ENCODE measurements around the gene CYB5D1. TPM values are rescaled to one million over a fixed set of nuclear protein-coding genes. Genes with fewer than 3 reads are reported as not detected.

Gene CYB5D1
- total RNA-seq, 4 donors from 2014 or later = 3.8 to 9.3 (median 7.5) TPM

DNA sequence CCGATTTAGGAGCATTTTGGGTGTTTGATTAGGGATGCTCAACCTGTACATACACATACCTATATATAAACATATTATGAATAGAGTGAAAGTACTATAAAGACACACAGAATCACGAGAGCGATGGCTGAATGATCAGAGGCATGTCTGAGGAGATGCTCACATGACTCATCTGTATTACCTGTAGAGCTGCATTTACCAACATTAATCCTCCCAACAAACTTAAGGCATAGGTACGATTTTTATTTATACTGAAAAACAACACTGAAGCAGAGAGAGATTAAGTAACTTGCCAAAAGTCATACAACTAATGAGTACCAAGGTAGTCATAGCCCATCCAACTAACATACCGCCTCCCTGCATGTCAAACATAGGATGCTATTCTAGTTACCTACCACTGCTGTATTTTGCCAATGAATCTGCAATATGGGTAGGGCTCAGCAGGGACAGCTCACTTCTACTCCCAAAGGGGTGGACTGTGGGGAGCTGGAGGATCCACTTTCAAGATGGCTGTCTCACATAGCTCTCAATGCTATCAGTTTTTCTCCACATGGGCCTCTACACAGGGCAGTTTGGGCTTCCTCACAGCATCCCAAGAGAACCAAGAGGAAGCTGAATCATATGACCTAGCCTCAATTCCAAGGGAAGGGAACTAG lies 7.3 kb downstream of the CYB5D1 start:
- DNase-seq = no peak
- Histone ChIP-seq H3K27ac (peak overlapping the region in 1 of 4 donors; percentile 11), H3K4me1 (peaks cover 4 to 41% (median 10%) of the 10 kb centered on the region in 3 donors), H3K9me3 (no peaks in the 10 kb centered on the region), H3K36me3 (peaks cover 0 to 21% (median 0%) of the 10 kb centered on the region in 3 donors), H3K27me3 (no peaks in the 10 kb centered on the region), H3K4me3 (no peak overlapping the region)
- WGBS, 2 donors = 43 to 62% methylated on average over 5 of the region's 5 CpGs
- TF ChIP-seq, protein P1, sequence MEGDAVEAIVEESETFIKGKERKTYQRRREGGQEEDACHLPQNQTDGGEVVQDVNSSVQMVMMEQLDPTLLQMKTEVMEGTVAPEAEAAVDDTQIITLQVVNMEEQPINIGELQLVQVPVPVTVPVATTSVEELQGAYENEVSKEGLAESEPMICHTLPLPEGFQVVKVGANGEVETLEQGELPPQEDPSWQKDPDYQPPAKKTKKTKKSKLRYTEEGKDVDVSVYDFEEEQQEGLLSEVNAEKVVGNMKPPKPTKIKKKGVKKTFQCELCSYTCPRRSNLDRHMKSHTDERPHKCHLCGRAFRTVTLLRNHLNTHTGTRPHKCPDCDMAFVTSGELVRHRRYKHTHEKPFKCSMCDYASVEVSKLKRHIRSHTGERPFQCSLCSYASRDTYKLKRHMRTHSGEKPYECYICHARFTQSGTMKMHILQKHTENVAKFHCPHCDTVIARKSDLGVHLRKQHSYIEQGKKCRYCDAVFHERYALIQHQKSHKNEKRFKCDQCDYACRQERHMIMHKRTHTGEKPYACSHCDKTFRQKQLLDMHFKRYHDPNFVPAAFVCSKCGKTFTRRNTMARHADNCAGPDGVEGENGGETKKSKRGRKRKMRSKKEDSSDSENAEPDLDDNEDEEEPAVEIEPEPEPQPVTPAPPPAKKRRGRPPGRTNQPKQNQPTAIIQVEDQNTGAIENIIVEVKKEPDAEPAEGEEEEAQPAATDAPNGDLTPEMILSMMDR (IDR thresholded peaks at IDR 0.05) = no peak
- no peak for TF ChIP-seq POLR2A (IDR thresholded peaks at IDR 0.05)
- intact Hi-C loops (cut with DNase I) = loop anchor here (5.0 kb wide), 1 partner anchor 127 kb away; no protein-coding TSS in a partner anchor

DNA sequence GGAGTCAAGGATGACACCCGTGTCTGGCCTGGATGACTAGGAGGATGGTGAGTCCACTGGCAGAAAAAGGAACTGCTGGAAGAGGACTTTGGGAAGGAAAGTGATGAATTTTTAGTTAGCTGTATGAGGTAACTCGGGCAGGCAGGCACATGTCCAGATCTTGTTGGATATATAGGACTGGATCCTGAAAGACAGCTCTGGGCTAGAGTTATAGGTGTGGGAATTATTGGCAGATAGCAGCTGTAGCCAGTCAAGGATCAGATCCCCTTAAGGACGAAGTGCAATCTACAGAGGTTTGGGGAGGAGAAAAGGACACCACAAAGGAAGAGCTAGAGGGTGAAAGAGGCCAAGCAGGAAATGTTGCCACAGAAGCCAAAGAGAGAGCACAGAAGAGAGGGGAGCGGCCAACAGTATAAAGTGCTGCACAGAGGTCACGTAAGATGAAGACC lies 10.1 kb downstream of the CYB5D1 start:
- peak overlapping the region; percentile 54 to 63 (median 59) for H3K27ac ChIP-seq
- H3K4me3 ChIP-seq = no peak overlapping the region
- no peaks in the 10 kb centered on the region for H3K27me3 ChIP-seq
- no peak for DNase-seq
- H3K36me3 ChIP-seq = peaks cover 0 to 2% (median 0%) of the 10 kb centered on the region in 3 donors
- WGBS, 2 donors = 23 to 37% methylated on average over 5 of the region's 5 CpGs
- no peaks in the 10 kb centered on the region for H3K9me3 ChIP-seq
- peaks cover 4 to 37% (median 10%) of the 10 kb centered on the region in 3 donors for H3K4me1 ChIP-seq
- TF ChIP-seq, protein P1 (IDR thresholded peaks at IDR 0.05) = peak in 2 of 6 experiments; percentile 28 to 41
- TF ChIP-seq POLR2A (IDR thresholded peaks at IDR 0.05) = no peak
- intact Hi-C loops (cut with DNase I) = no loop called here

DNA sequence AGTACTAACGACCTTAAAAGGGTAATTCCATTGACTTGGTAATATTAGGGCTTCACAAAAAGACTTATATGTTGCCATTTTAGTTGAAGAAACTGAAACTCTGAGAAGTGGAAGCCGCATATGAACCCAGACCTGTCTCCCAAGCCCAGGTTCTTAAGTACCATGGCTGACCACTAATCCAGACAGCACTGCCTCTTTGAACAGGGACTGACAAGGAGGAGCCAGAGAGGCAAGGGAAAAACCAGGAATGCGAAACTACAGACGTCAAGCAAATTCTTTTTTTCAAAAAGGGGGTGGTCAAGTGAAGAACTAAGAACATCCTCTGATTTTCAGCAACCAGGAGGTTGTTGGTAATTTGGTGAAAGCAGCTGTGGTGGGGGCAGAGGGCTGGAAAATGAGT lies 15.2 kb downstream of the CYB5D1 start:
- no peaks in the 10 kb centered on the region for H3K9me3 ChIP-seq
- no peak overlapping the region for H3K27ac ChIP-seq
- peaks cover 2 to 11% (median 2%) of the 10 kb centered on the region in 3 donors for H3K4me1 ChIP-seq
- WGBS, 2 donors = 58 to 60% methylated on average over 4 of the region's 4 CpGs
- H3K4me3 ChIP-seq = no peak overlapping the region
- peaks cover 0 to 17% (median 0%) of the 10 kb centered on the region in 3 donors for H3K36me3 ChIP-seq
- TF ChIP-seq POLR2A (IDR thresholded peaks at IDR 0.05) = no peak
- TF ChIP-seq, protein P1 (IDR thresholded peaks at IDR 0.05) = no peak
- intact Hi-C loops (cut with DNase I) = no loop called here
- no peaks in the 10 kb centered on the region for H3K27me3 ChIP-seq
- DNase-seq = no peak

DNA sequence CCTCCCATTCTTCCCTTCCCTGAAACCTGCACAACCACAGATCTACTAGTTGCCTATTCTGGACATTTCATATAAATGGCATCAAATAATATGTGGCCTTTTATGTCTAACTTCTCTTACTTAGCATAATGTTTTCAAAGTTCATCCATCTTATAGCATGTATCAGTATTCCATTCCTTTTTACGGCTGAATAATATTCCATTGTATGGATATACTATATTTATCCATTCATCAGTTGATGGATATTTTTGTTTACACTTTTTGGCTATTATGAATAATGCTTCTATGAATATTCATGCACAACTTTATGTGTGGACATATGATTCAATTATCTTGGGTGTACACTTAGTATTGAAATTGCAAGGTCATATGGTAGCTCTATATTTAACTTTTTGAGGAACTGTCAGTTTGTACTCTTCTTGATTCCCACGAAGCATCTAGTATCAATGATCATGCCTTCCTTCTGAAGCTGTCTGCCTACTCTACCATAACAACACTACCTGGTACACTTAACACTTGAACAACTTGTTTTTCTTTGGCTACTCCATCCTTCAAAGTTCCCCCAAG lies 18.1 kb downstream of the CYB5D1 start:
- 81 to 83% methylated on average over 2 of the region's 2 CpGs for WGBS, 2 donors
- peaks cover 0 to 43% (median 0%) of the 10 kb centered on the region in 3 donors for H3K36me3 ChIP-seq
- intact Hi-C loops (cut with DNase I) = no loop called here
- H3K4me3 ChIP-seq = no peak overlapping the region
- H3K27ac ChIP-seq = no peak overlapping the region
- peaks cover 0 to 8% (median 0%) of the 10 kb centered on the region in 3 donors for H3K4me1 ChIP-seq
- DNase-seq = no peak
- no peak for TF ChIP-seq POLR2A (IDR thresholded peaks at IDR 0.05)
- TF ChIP-seq, protein P1 (IDR thresholded peaks at IDR 0.05) = no peak
- H3K9me3 ChIP-seq = no peaks in the 10 kb centered on the region
- no peaks in the 10 kb centered on the region for H3K27me3 ChIP-seq

DNA sequence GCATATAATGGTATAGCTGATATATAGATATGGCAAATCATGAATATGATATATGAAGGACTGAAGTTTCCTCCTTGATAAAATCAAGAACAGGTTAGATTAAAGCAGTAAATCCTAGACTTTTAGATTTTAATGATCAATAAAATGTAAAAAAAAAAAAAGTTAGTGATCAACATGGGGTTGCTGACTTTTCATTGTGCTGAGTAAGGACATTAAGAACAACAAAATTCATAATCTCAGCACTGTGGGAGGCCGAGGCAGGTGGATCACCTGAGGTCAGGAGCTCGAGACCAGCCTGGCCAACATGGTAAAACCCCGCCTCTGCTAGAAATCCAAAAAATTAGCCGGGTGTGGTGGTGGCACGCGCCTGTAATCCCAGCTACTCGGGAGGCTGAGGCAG lies 20.4 kb downstream of the CYB5D1 start:
- no peaks in the 10 kb centered on the region for H3K9me3 ChIP-seq
- no peak overlapping the region for H3K27ac ChIP-seq
- intact Hi-C loops (cut with DNase I) = no loop called here
- DNase-seq = no peak
- H3K36me3 ChIP-seq = peaks cover 0 to 50% (median 0%) of the 10 kb centered on the region in 3 donors
- peaks cover 12 to 31% (median 14%) of the 10 kb centered on the region in 3 donors for H3K4me1 ChIP-seq
- H3K4me3 ChIP-seq = no peak overlapping the region
- WGBS, 2 donors = 88 to 93% methylated on average over 6 to 7 of the region's 7 CpGs
- no peaks in the 10 kb centered on the region for H3K27me3 ChIP-seq
- TF ChIP-seq POLR2A (IDR thresholded peaks at IDR 0.05) = no peak
- TF ChIP-seq, protein P1 (IDR thresholded peaks at IDR 0.05) = no peak
